Vagina (tissue), 2 donors: ENCODE measurements around the gene RASGRF2.

ENCODE experiments used
- CTCF ChIP-seq, 3 experiments: fragments of 450-650 bp in 2 of 3; fragments of 200-600 bp in 1 of 3; sonication (generic) in 1 of 3; IDR thresholded peaks; one replicate each; pipeline ENCODE4 v1.5.1; 2017 to 2019; ENCODE audit warnings: antibody characterized with exemption in 3 of 3, mild to moderate bottlenecking in 2 of 3, moderate library complexity in 2 of 3
- POLR2A ChIP-seq, 2 donors: fragments of 450-650 bp; IDR thresholded peaks; one replicate each; pipeline ENCODE4 v1.6.1; 2017; ENCODE audit warnings: antibody characterized with exemption in 2 of 2, mild to moderate bottlenecking in 2 of 2, moderate library complexity in 2 of 2
- POLR2AphosphoS5 ChIP-seq, 2 donors: sonication (generic); formaldehyde crosslinking; IDR thresholded peaks; one replicate each; pipeline ENCODE4 v1.9.0; 2017; ENCODE audit warnings: antibody characterized with exemption in 2 of 2, mild to moderate bottlenecking in 2 of 2, low read depth in 1 of 2; ENCODE audit not compliant: insufficient read depth in 1 of 2

GRCh38 chr5:81035522-81035921 lies 75.4 kb downstream of the RASGRF2 start:
- no peak for TF ChIP-seq CTCF (IDR thresholded peaks at IDR 0.05)
- no peak for TF ChIP-seq POLR2A (IDR thresholded peaks at IDR 0.05)
- no peak for TF ChIP-seq POLR2AphosphoS5 (IDR thresholded peaks at IDR 0.05; ENCODE audit: insufficient read depth in 1 of 2, low read depth in 1 of 2)
